ENCODE data around the gene SLC6A17.

The SLC6A17 gene

DNA sequence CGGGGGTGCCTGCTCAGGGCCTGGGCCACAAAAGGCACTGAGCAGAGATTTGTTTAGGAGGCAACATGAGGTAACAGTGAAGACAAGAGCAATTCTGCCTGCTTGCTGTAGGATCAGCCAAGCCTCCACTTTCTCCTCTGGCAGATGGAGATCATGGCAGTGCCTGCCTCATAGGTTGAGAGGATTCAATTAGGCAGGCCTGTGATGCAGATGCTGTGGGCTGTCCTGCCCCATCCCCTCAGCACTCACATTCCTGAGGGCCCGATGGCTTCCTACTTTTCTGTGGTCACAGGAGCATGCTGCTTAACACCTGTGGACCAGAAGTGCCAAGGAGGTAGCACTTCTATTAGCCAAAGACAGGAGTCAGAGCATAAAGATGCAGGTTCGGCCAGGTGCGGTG lies 39.2 kb upstream of the SLC6A17 start:
- no peak for ATAC-seq
- TF ChIP-seq ESRRG (CRISPR knock-in tag; IDR thresholded peaks at IDR 0.05) (no peak), BACH2 (CRISPR knock-in tag; IDR thresholded peaks at IDR 0.05; ENCODE audit: borderline replicate concordance) (no peak), ZNF8 (CRISPR knock-in tag; IDR thresholded peaks at IDR 0.05) (no peak), ZC3H10 (CRISPR knock-in tag; IDR thresholded peaks at IDR 0.05) (no peak), ZNF565 (CRISPR knock-in tag; conservative IDR thresholded peaks at IDR 0.05; ENCODE audit: low read depth) (no peak), OSR1 (CRISPR knock-in tag; IDR thresholded peaks at IDR 0.05) (no peak), TCF4 (CRISPR knock-in tag; IDR thresholded peaks at IDR 0.05; ENCODE audit: borderline replicate concordance) (no peak; the same call in 1 of the 2 replicates)
- TF ChIP-seq, protein P1, sequence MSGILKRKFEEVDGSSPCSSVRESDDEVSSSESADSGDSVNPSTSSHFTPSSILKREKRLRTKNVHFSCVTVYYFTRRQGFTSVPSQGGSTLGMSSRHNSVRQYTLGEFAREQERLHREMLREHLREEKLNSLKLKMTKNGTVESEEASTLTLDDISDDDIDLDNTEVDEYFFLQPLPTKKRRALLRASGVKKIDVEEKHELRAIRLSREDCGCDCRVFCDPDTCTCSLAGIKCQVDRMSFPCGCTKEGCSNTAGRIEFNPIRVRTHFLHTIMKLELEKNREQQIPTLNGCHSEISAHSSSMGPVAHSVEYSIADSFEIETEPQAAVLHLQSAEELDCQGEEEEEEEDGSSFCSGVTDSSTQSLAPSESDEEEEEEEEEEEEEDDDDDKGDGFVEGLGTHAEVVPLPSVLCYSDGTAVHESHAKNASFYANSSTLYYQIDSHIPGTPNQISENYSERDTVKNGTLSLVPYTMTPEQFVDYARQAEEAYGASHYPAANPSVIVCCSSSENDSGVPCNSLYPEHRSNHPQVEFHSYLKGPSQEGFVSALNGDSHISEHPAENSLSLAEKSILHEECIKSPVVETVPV (CRISPR knock-in tag; IDR thresholded peaks at IDR 0.05) = no peak
- TF ChIP-seq, protein P2, sequence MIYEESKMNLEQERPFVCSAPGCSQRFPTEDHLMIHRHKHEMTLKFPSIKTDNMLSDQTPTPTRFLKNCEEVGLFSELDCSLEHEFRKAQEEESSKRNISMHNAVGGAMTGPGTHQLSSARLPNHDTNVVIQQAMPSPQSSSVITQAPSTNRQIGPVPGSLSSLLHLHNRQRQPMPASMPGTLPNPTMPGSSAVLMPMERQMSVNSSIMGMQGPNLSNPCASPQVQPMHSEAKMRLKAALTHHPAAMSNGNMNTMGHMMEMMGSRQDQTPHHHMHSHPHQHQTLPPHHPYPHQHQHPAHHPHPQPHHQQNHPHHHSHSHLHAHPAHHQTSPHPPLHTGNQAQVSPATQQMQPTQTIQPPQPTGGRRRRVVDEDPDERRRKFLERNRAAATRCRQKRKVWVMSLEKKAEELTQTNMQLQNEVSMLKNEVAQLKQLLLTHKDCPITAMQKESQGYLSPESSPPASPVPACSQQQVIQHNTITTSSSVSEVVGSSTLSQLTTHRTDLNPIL (CRISPR knock-in tag; IDR thresholded peaks at IDR 0.05; ENCODE audit: low read depth) = no peak
- TF ChIP-seq, protein P3, sequence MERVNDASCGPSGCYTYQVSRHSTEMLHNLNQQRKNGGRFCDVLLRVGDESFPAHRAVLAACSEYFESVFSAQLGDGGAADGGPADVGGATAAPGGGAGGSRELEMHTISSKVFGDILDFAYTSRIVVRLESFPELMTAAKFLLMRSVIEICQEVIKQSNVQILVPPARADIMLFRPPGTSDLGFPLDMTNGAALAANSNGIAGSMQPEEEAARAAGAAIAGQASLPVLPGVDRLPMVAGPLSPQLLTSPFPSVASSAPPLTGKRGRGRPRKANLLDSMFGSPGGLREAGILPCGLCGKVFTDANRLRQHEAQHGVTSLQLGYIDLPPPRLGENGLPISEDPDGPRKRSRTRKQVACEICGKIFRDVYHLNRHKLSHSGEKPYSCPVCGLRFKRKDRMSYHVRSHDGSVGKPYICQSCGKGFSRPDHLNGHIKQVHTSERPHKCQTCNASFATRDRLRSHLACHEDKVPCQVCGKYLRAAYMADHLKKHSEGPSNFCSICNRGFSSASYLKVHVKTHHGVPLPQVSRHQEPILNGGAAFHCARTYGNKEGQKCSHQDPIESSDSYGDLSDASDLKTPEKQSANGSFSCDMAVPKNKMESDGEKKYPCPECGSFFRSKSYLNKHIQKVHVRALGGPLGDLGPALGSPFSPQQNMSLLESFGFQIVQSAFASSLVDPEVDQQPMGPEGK (CRISPR knock-in tag; IDR thresholded peaks at IDR 0.05; ENCODE audit: borderline replicate concordance) = no peak
- TF ChIP-seq, protein P4, sequence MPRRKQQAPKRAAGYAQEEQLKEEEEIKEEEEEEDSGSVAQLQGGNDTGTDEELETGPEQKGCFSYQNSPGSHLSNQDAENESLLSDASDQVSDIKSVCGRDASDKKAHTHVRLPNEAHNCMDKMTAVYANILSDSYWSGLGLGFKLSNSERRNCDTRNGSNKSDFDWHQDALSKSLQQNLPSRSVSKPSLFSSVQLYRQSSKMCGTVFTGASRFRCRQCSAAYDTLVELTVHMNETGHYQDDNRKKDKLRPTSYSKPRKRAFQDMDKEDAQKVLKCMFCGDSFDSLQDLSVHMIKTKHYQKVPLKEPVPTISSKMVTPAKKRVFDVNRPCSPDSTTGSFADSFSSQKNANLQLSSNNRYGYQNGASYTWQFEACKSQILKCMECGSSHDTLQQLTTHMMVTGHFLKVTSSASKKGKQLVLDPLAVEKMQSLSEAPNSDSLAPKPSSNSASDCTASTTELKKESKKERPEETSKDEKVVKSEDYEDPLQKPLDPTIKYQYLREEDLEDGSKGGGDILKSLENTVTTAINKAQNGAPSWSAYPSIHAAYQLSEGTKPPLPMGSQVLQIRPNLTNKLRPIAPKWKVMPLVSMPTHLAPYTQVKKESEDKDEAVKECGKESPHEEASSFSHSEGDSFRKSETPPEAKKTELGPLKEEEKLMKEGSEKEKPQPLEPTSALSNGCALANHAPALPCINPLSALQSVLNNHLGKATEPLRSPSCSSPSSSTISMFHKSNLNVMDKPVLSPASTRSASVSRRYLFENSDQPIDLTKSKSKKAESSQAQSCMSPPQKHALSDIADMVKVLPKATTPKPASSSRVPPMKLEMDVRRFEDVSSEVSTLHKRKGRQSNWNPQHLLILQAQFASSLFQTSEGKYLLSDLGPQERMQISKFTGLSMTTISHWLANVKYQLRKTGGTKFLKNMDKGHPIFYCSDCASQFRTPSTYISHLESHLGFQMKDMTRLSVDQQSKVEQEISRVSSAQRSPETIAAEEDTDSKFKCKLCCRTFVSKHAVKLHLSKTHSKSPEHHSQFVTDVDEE (CRISPR knock-in tag; IDR thresholded peaks at IDR 0.05) = no peak; the same call in 1 of the 2 replicates

DNA sequence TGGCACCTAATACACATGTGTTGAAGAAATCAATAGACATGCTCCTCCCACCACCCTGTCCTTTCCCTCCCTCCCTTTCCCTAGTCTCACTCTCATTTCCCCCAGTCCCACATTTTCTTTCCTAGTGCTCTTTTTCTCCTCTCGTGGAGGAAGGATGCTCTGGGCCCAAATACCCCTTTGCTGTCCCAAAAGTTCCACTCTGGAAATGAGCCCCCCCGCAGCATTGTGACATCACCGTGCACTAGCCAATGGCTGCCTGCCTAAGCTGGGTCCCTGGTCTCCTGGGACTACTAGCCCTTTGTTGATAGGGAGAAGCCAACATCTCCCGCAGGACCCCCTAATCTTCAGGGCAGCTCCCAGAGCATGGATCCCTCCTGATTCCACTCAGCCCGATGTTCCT lies 38.2 kb upstream of the SLC6A17 start, which contains the start of gene UBL4B:
TSS of gene UBL4B (plus strand) at position 301 of the 400 bp plus-strand sequence. CDS start at position 393, 92 bp downstream.
- TF ChIP-seq, protein P2 (CRISPR knock-in tag; IDR thresholded peaks at IDR 0.05; ENCODE audit: low read depth) = no peak
- TF ChIP-seq ZNF70 (CRISPR knock-in tag; IDR thresholded peaks at IDR 0.05) (no peak), ZNF565 (CRISPR knock-in tag; conservative IDR thresholded peaks at IDR 0.05; ENCODE audit: low read depth) (no peak), ARNTL (CRISPR knock-in tag; IDR thresholded peaks at IDR 0.05; ENCODE audit: borderline replicate concordance, low read depth) (no peak)
- no peak for ATAC-seq

DNA sequence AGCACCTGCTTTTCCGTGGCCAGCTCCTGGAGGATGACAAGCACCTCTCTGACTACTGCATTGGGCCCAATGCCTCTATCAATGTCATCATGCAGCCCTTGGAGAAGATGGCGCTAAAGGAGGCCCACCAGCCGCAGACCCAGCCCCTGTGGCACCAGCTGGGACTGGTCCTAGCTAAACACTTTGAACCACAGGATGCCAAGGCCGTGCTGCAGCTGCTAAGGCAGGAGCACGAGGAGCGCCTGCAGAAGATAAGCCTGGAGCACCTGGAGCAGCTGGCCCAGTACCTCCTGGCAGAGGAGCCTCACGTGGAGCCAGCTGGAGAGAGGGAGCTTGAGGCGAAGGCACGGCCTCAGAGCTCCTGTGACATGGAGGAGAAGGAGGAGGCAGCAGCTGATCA lies 37.6 kb upstream of the SLC6A17 start:
- no peak for ATAC-seq
- no peak for TF ChIP-seq ARNTL (CRISPR knock-in tag; IDR thresholded peaks at IDR 0.05; ENCODE audit: borderline replicate concordance, low read depth)
- no peak for TF ChIP-seq OSR1 (CRISPR knock-in tag; IDR thresholded peaks at IDR 0.05)
- no peak for TF ChIP-seq CSDC2 (CRISPR knock-in tag; IDR thresholded peaks at IDR 0.05)

DNA sequence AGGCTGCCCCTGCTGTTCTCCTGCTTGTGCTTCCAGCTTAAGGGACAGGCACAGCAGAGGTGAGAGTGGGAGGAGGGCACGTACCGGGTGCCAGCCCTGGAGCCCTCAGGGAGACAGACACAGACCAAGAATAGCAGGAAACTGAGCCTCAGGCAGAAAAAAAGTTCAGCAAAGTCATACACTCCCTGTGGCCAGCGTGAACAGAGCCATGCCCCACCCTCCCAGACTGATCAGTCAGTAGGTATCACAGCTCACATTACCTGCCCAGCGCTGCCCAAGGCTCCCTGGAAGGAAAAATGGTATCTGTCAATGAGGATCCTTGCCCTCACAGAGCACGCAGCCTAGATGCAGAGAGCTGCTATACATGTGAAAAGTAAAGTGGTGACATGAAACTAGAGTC lies 36.7 kb upstream of the SLC6A17 start:
- no peak for ATAC-seq
- TF ChIP-seq, protein P2 (CRISPR knock-in tag; IDR thresholded peaks at IDR 0.05; ENCODE audit: low read depth) = no peak
- TF ChIP-seq CSDC2 (CRISPR knock-in tag; IDR thresholded peaks at IDR 0.05) (no peak), TOX (CRISPR knock-in tag; IDR thresholded peaks at IDR 0.05; ENCODE audit: borderline replicate concordance) (no peak), BACH2 (CRISPR knock-in tag; IDR thresholded peaks at IDR 0.05; ENCODE audit: borderline replicate concordance) (no peak), SNAI2 (CRISPR knock-in tag; IDR thresholded peaks at IDR 0.05) (no peak), ISL1 (CRISPR knock-in tag; IDR thresholded peaks at IDR 0.05) (no peak), PPARA (CRISPR knock-in tag; IDR thresholded peaks at IDR 0.05; ENCODE audit: borderline replicate concordance) (no peak), OSR1 (CRISPR knock-in tag; IDR thresholded peaks at IDR 0.05) (no peak), ZC3H10 (CRISPR knock-in tag; IDR thresholded peaks at IDR 0.05) (no peak), ZNF8 (CRISPR knock-in tag; IDR thresholded peaks at IDR 0.05) (no peak), TCF4 (CRISPR knock-in tag; IDR thresholded peaks at IDR 0.05; ENCODE audit: borderline replicate concordance) (no peak), ZNF70 (CRISPR knock-in tag; IDR thresholded peaks at IDR 0.05) (no peak), ARNTL (CRISPR knock-in tag; IDR thresholded peaks at IDR 0.05; ENCODE audit: borderline replicate concordance, low read depth) (no peak), ESRRG (CRISPR knock-in tag; IDR thresholded peaks at IDR 0.05) (no peak), ZNF565 (CRISPR knock-in tag; conservative IDR thresholded peaks at IDR 0.05; ENCODE audit: low read depth) (no peak), ZFP30 (CRISPR knock-in tag; IDR thresholded peaks at IDR 0.05) (no peak)
- TF ChIP-seq, protein P1 (CRISPR knock-in tag; IDR thresholded peaks at IDR 0.05) = no peak
- TF ChIP-seq, protein P3 (CRISPR knock-in tag; IDR thresholded peaks at IDR 0.05; ENCODE audit: borderline replicate concordance) = no peak
